ENCODE results near the gene PCDH15.

GRCh38 chr10:54148508-54148907, 652.5 kb downstream of the PCDH15 start:
- TF ChIP-seq EZH2phosphoT487 (IDR thresholded peaks at IDR 0.05; ENCODE audit: borderline replicate concordance, low read depth, low read length) (no peak), CTCF (conservative IDR thresholded peaks at IDR 0.05; ENCODE audit: low read length) (no peak)

All from OCI-LY7 (cell line).